Measurements from ENCODE around the gene DSC1.
"Not testable (repeated sequence)": the region's sequence is repeated elsewhere in the genome, so short reads cannot be mapped to it uniquely, and the experiment has no call there.

The DSC1 gene

DNA sequence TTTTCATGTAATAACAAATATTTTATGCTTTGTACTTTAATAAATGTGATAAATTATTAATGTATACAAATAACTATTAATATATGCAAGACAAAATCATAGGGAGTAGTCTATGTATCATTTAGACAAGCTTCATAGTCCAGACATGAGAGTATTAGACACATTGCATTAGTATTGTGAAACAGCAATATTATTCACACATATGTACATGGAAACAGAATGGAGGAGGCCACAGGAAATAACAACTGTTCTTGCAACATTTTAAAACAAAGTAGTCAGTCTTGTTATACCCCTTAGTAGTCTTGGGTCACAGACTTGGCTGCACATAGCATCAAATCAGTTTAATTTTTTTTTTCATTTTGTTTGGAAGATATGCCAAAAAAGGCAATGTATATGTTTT lies 15.8 kb downstream of the DSC1 start:
- TF ChIP-seq, protein P1, sequence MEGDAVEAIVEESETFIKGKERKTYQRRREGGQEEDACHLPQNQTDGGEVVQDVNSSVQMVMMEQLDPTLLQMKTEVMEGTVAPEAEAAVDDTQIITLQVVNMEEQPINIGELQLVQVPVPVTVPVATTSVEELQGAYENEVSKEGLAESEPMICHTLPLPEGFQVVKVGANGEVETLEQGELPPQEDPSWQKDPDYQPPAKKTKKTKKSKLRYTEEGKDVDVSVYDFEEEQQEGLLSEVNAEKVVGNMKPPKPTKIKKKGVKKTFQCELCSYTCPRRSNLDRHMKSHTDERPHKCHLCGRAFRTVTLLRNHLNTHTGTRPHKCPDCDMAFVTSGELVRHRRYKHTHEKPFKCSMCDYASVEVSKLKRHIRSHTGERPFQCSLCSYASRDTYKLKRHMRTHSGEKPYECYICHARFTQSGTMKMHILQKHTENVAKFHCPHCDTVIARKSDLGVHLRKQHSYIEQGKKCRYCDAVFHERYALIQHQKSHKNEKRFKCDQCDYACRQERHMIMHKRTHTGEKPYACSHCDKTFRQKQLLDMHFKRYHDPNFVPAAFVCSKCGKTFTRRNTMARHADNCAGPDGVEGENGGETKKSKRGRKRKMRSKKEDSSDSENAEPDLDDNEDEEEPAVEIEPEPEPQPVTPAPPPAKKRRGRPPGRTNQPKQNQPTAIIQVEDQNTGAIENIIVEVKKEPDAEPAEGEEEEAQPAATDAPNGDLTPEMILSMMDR (IDR thresholded peaks at IDR 0.05; ENCODE audit: control extremely low read depth, extremely low read depth, low read depth, missing control alignments), result no peak
- POLR2A ChIA-PET, result no interaction called here
- DNase-seq (ENCODE audit: extremely low spot score), result no peak
- CTCF ChIA-PET, result interaction anchor here (1.0 to 1.2 kb wide), 2 partner anchors 16 to 56 kb away, joined by 3 to 6 read pairs; partner anchors contain the start of gene DSC1

DNA sequence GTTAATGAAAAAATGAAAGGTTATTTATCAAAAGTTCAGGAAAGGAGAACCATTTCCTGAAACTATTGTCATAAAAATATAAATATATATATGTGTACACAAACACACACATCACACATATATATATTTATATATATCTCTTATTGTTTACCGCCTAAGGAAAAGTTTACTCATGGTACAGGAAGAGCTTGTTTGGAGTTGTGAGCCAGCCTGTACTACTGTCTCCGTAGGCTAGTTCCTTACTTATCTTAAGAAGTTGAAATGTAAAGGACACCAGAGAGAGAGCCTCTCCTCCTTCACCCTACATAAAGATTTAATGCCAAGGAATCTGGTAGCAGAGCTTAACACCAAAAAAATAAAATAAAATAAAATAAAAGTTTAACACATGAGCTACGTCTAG lies 19.6 kb downstream of the DSC1 start:
- no peak for DNase-seq (ENCODE audit: extremely low spot score)
- TF ChIP-seq, protein P1 (IDR thresholded peaks at IDR 0.05; ENCODE audit: control extremely low read depth, extremely low read depth, low read depth, missing control alignments), result no peak
- ChIA-PET POLR2A (no interaction called here), CTCF (interaction anchor here (0.8 to 2.0 kb wide), 5 partner anchors 10 to 28 kb away, joined by 3 to 6 read pairs (median 4); partner anchors contain the start of gene DSC1)

DNA sequence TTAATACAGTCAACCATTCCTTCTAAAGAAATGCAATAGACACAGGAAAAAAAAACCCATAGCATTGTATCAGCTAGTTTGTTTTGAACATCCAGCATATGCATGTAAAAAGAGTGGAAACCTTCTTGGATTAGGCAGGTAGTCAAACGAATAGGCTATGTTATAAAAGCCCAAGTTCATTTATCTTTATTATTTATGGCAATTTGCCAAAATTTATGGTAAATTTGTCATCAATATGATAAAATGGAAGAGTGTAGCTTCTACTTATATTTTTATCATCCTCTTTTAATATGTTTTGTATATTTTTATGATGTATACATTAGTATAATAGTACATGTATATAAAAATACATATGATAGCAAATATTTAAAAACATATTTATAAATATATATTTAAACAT lies 23.9 kb downstream of the DSC1 start:
- TF ChIP-seq, protein P1 (IDR thresholded peaks at IDR 0.05; ENCODE audit: control extremely low read depth, extremely low read depth, low read depth, missing control alignments), result no peak
- DNase-seq (ENCODE audit: extremely low spot score), result no peak
- ChIA-PET CTCF (interaction anchor here (0.8 to 1.1 kb wide), 2 partner anchors 14 to 41 kb away, joined by 3 read pairs; no protein-coding TSS in a partner anchor), POLR2A (no interaction called here)

DNA sequence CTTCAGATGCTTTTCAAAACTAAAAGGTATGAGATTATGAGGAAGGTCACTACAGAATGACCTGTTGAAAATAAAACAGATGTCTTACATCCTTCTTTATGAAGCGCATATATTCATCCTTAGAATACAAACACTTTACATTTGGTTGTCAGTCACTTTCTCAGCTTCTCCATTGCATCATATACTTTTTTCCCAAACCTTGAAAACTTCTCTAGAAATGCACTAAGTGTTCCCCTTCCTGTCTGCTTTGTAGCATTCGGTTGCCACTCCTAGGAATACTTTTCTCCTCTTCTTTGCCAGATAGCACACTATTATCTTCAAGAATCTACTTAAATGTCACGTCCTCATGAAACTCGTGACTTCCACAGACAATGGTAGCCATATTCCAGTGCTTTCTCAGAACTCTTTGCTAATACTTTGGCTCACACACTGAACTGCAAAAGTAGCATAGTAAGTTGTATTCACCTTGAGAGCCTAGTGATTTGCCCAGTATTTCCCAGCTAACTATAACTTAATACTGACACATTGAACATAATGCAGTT lies 27.6 kb downstream of the DSC1 start:
- DNase-seq (ENCODE audit: extremely low spot score), result no peak
- TF ChIP-seq, protein P1 (IDR thresholded peaks at IDR 0.05; ENCODE audit: control extremely low read depth, extremely low read depth, low read depth, missing control alignments), result no peak
- CTCF ChIA-PET, result interaction anchor here (1.0 to 2.6 kb wide), 2 partner anchors 13 to 23 kb away, joined by 3 to 7 read pairs; no protein-coding TSS in a partner anchor
- POLR2A ChIA-PET, result no interaction called here

- POLR2A ChIA-PET, result no interaction called here
- TF ChIP-seq, protein P1 (IDR thresholded peaks at IDR 0.05; ENCODE audit: control extremely low read depth, extremely low read depth, low read depth, missing control alignments), result no peak
- no peak for DNase-seq (ENCODE audit: extremely low spot score)
- CTCF ChIA-PET, result no interaction called here
These were observed 33.1 kb downstream of the DSC1 start for GRCh38 chr18:31129398-31130115.

GRCh38 chr18:31125878-31126277 lies 36.8 kb downstream of the DSC1 start:
- no peak for DNase-seq (ENCODE audit: extremely low spot score)
- ChIA-PET POLR2A (no interaction called here), CTCF (interaction anchor here (0.7 kb wide), 1 partner anchor 13 kb away, joined by 3 read pairs; no protein-coding TSS in a partner anchor)
- TF ChIP-seq, protein P1 (IDR thresholded peaks at IDR 0.05; ENCODE audit: control extremely low read depth, extremely low read depth, low read depth, missing control alignments), result no peak

GRCh38 chr18:31123125-31123524 lies 39.5 kb downstream of the DSC1 start:
- CTCF ChIA-PET, result interaction anchor here (0.8 to 2.5 kb wide), 3 partner anchors 9 to 40 kb away, joined by 3 to 7 read pairs (median 3); no protein-coding TSS in a partner anchor
- DNase-seq (ENCODE audit: extremely low spot score); POLR2A ChIA-PET: not testable (repeated sequence)
